HepG2 (cell line): ENCODE results near the gene FAH. TPM values are rescaled to one million over a fixed set of nuclear protein-coding genes. Genes with fewer than 3 reads are reported as not detected.

Experiments
- DBP ChIP-seq: sonication (generic); formaldehyde crosslinking; IDR thresholded peaks from 2 replicates; pipeline ENCODE4 v1.4.0; 2020; ENCODE audit warnings: missing genetic modification reagents; ENCODE audit errors: not compliant biosample characterization
- HOXA9 ChIP-seq: sonication (generic); formaldehyde crosslinking; IDR thresholded peaks from 2 replicates; pipeline ENCODE4 v1.8.1; 2022; ENCODE audit warnings: missing genetic modification reagents, mild to moderate bottlenecking, moderate library complexity, borderline replicate concordance
- NFKBIZ ChIP-seq: IDR thresholded peaks from 2 replicates; pipeline ENCODE4 v1.6.1; 2018; ENCODE audit warnings: missing genetic modification reagents, missing compliant biosample characterization
- NKX3-1 ChIP-seq: sonication (generic); formaldehyde crosslinking; IDR thresholded peaks from 2 replicates; pipeline ENCODE4 v1.5.0; 2020; ENCODE audit warnings: missing genetic modification reagents
- SATB2 ChIP-seq: sonication (generic); formaldehyde crosslinking; IDR thresholded peaks from 2 replicates; pipeline ENCODE4 v1.5.0; 2020; ENCODE audit warnings: missing genetic modification reagents
- ZBTB4 ChIP-seq: sonication (generic); formaldehyde crosslinking; IDR thresholded peaks from 2 replicates; pipeline ENCODE4 v1.4.0; 2020; ENCODE audit warnings: missing genetic modification reagents, mild to moderate bottlenecking, borderline replicate concordance
- ZFP36 ChIP-seq: fragments of 150-350 bp; IDR thresholded peaks from 2 replicates; pipeline ENCODE4 v1.6.1; 2018; ENCODE audit warnings: borderline replicate concordance, low read length, low read depth; ENCODE audit not compliant: partially characterized antibody
- ZFX ChIP-seq: sonication (generic); formaldehyde crosslinking; IDR thresholded peaks from 2 replicates; pipeline ENCODE4 v1.4.0; 2020; ENCODE audit warnings: mild to moderate bottlenecking, low read depth, missing genetic modification reagents, moderate library complexity
- ZNF142 ChIP-seq: sonication (generic); formaldehyde crosslinking; IDR thresholded peaks from 2 replicates; pipeline ENCODE4 v1.4.0; 2020; ENCODE audit warnings: missing genetic modification reagents
- ZNF556 ChIP-seq: sonication (generic); formaldehyde crosslinking; IDR thresholded peaks from 2 replicates; pipeline ENCODE4 v1.4.0; 2020; ENCODE audit warnings: mild to moderate bottlenecking, missing genetic modification reagents, borderline replicate concordance
- ZNF572 ChIP-seq: sonication (generic); formaldehyde crosslinking; IDR thresholded peaks from 2 replicates; pipeline ENCODE4 v1.5.1; 2020; ENCODE audit warnings: mild to moderate bottlenecking, missing genetic modification reagents
- ZNF660 ChIP-seq: sonication (generic); formaldehyde crosslinking; IDR thresholded peaks from 2 replicates; pipeline ENCODE4 v1.5.1; 2020; ENCODE audit warnings: mild to moderate bottlenecking, low read depth, missing genetic modification reagents, borderline replicate concordance
- ZNF710 ChIP-seq: sonication (generic); formaldehyde crosslinking; IDR thresholded peaks from 2 replicates; pipeline ENCODE4 v1.5.0; 2020; ENCODE audit warnings: mild to moderate bottlenecking, missing genetic modification reagents, borderline replicate concordance
- ZNF766 ChIP-seq: sonication (generic); formaldehyde crosslinking; IDR thresholded peaks from 2 replicates; pipeline ENCODE4 v1.5.0; 2020; ENCODE audit warnings: missing genetic modification reagents, borderline replicate concordance
- ZNF792 ChIP-seq: IDR thresholded peaks from 2 replicates; pipeline ENCODE4 v1.6.1; 2016
- polyA plus RNA-seq, 8 experiments: library from polyadenylated mRNA; depleted of rRNA in 3 of 8; stranded (reverse) in 7 of 8; unstranded in 1 of 8; fragments of >200 nt; fragmentation: Illumina TruSeq in 4 of 8; extraction: Trizol in 4 of 8; gene quantifications; 2 replicates each; pipeline versions ENCODE4 v1.2.1 to v1.2.3, GENCODE V29; 2011 to 2016; ENCODE audit warnings: low read depth in 4 of 8, missing spikeins in 1 of 8, mixed read lengths in 1 of 8; ENCODE audit not compliant: insufficient read depth in 1 of 8
- total RNA-seq, 5 experiments: library from RNA; depleted of rRNA; stranded (reverse); fragments of >200 nt; fragmentation: Illumina TruSeq; extraction: Trizol; gene quantifications; 2 replicates each; pipeline ENCODE4 v1.2.3, GENCODE V29; 2016; ENCODE audit warnings: low read depth in 1 of 5

FAH gene
- total and polyA plus RNA-seq, 2 of the 13 experiments (the other 11 are each of a cell fraction or from before 2014, with no cell fraction given) = 36.6 to 75.0 TPM

- TF ChIP-seq DBP (CRISPR knock-in tag) (no peak), ZNF556 (CRISPR knock-in tag) (no peak), ZNF766 (CRISPR knock-in tag) (no peak), ZNF660 (no peak), NFKBIZ (no peak), ZBTB4 (CRISPR knock-in tag) (no peak), SATB2 (CRISPR knock-in tag) (no peak), ZFP36 (no peak), ZNF142 (CRISPR knock-in tag) (no peak), ZNF572 (CRISPR knock-in tag) (no peak), NKX3-1 (CRISPR knock-in tag) (no peak), HOXA9 (no peak), ZNF792 (CRISPR knock-in tag) (no peak), ZFX (peak; percentile 42; the same call in 1 of the 2 replicates), ZNF710 (CRISPR knock-in tag) (no peak)
These were observed 1.5 kb downstream of the FAH start (continued) for GRCh38 chr15:80154336-80154735.
